Activated T-helper 1 cell treated with anti-CD3 and anti-CD28 coated beads, Interleukin-12 subunit alpha, Interleukin-12 subunit beta, Interleukin-2, Interleukin-4 antibody, amounts not matched to agents 30 ng/mL and 10 ng/mL and 1 ng/mL, durations not matched to agents 14 hours and 24 hours and 36 hours (primary cell): ENCODE measurements around the gene WT1. TPM values are rescaled to one million over a fixed set of nuclear protein-coding genes. Genes with fewer than 3 reads are reported as not detected.
"Not testable (repeated sequence)": the region's sequence is repeated elsewhere in the genome, so short reads cannot be mapped to it uniquely, and the experiment has no call there.

ENCODE experiments used
- DNase-seq: peaks from one replicate; pipeline ENCODE4 v3.0.0; 2021; ENCODE audit warnings: low spot score
- H3K27ac Mint-ChIP-seq: one replicate; pipeline ENCODE4 v1.8.0; 2021; ENCODE audit warnings: mild to moderate bottlenecking, mixed read lengths
- H3K27me3 Mint-ChIP-seq: one replicate; pipeline ENCODE4 v1.8.0; 2022; ENCODE audit warnings: mild to moderate bottlenecking, moderate library complexity, mixed read lengths; ENCODE audit not compliant: insufficient read depth
- H3K36me3 Mint-ChIP-seq: one replicate; pipeline ENCODE4 v1.8.0; 2021; ENCODE audit warnings: low read depth, mixed read lengths
- H3K4me1 Mint-ChIP-seq: one replicate; pipeline ENCODE4 v1.8.0; 2021; ENCODE audit warnings: low read depth, mixed read lengths
- H3K4me3 Mint-ChIP-seq: one replicate; pipeline ENCODE4 v1.8.0; 2021; ENCODE audit warnings: mild to moderate bottlenecking, moderate library complexity, mixed read lengths
- H3K9me3 Mint-ChIP-seq: one replicate; pipeline ENCODE4 v1.8.0; 2021; ENCODE audit warnings: mixed read lengths
- intact Hi-C: fragments of 100-400 bp; cut with micrococcal nuclease; formaldehyde crosslinking; loops from one replicate; pipeline ENCODE4 v1.15.1; 2024
- total RNA-seq: library from RNA; stranded (reverse); gene quantifications from 2 replicates; pipeline ENCODE4 v1.2.3, GENCODE V29; 2022

Gene WT1
- total RNA-seq, 1 donor from 2014 or later, result not detected

DNA sequence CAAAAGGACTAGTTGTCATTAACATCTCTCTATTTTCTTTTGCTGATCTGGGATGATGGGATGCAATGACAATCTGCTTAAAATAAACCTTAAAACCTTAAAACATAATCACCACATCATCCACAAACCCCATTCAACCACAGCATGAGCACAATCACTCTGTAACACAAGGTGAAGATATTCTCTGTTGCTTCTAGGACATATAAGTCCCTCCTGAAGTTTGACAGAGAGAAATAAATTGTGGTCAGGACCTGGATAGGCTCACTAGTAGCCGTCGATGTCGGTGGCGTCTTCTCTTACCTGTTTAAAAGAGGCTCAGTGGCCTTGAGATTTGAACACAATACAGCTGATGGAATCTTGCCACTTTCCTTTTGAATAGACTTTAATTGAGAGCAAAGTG, 47.9 kb downstream of the WT1 start:
- Mint-ChIP-seq H3K27ac (no peak overlapping the region), H3K27me3 (peaks cover 5% of the 10 kb centered on the region), H3K36me3 (no peaks in the 10 kb centered on the region), H3K4me3 (no peak overlapping the region), H3K9me3 (no peaks in the 10 kb centered on the region), H3K4me1 (no peaks in the 10 kb centered on the region)
- intact Hi-C loops, result no loop called here
- no peak for DNase-seq

DNA sequence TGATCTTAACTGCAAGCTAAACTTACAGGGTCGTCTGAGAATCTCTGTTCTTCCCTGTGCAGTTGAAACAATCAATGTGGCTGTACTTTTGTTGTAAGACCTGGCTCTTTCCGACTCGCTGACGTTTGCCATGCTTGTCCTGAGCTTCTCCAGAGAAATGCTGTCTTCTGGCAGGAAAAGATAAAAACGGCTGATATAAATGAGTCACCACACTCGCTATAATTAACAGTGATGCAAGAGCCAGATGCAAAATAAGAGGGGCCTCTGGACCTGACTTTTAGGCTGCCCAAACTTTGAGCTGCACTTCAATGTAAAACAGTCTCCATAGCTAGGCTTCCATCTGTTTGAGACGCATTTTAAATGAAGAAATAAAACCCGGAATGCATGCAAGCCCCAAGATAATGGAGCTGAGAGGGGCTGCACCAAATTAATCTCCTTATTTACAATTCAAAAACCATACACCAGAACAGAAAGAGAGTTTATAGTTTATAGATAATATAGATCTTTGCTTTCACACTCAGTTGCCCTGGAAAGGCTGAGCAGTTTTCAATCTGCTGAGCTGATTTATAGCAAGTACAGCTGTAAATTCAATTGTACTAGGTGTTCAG, 48.5 kb downstream of the WT1 start:
- Mint-ChIP-seq H3K9me3 (no peaks in the 10 kb centered on the region), H3K4me3 (no peak overlapping the region), H3K27me3 (peaks cover 5% of the 10 kb centered on the region), H3K4me1 (no peaks in the 10 kb centered on the region), H3K36me3 (no peaks in the 10 kb centered on the region), H3K27ac (no peak overlapping the region)
- intact Hi-C loops, result no loop called here
- DNase-seq, result no peak

DNA sequence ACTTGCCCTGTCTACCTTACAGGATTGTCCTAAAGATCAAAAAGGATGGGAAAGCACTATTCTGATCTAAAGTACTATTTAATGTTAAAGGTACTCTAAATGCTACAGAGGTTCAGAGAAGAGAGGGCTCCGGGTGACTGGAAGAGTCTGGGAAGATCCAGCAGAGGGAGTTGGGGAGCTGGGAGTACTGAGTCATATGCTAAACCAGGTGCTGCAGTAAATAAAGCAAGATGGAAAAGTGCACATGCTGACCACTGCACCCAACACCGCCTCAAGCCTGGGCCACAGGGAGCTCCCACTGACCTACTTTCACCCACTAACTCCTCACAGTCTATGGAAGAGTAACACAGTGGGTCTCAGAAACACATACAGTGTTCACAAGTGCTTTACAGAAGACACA, 49.3 kb downstream of the WT1 start:
- Mint-ChIP-seq H3K36me3 (no peaks in the 10 kb centered on the region), H3K9me3 (no peaks in the 10 kb centered on the region), H3K4me1 (no peaks in the 10 kb centered on the region), H3K27ac (no peak overlapping the region), H3K27me3 (peaks cover 5% of the 10 kb centered on the region), H3K4me3 (no peak overlapping the region)
- no peak for DNase-seq
- intact Hi-C loops, result no loop called here

DNA sequence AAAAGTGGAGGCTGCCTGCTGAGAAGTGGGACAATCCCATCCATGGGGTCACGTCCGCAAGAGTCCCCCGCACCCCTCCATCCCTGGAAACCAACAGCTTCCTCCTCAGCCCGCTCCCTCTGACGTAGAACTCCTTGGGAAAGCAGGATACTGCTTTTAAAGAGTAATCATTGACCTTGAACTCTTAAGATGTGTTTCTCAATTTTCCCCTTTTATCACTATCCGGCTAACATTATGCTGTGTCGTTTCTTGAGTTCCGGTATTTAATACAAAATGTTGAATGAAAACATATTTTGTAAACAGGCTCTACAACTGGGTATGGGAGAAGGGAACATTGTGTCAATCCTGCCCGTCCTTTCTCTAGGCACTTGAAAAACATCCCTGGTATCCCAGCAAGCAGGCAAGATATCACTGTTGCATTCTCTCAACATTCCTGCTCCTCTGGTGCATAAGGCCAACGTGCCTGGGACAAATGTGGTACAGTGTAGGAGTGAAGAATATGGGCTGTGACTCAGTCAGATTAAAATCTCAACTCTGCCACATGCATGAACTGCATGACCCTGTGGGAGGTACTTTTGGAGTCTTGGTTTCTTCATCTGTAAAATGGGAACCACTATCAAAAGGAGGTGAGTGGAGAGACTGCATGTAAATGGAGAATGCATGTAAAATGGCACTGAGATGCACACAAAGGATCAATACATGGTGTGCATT, 52.8 kb downstream of the WT1 start:
- Mint-ChIP-seq H3K4me1 (no peaks in the 10 kb centered on the region), H3K27ac (no peak overlapping the region), H3K9me3 (no peaks in the 10 kb centered on the region), H3K36me3 (no peaks in the 10 kb centered on the region), H3K27me3 (peaks cover 9% of the 10 kb centered on the region), H3K4me3 (no peak overlapping the region)
- no peak for DNase-seq
- intact Hi-C loops, result no loop called here

DNA sequence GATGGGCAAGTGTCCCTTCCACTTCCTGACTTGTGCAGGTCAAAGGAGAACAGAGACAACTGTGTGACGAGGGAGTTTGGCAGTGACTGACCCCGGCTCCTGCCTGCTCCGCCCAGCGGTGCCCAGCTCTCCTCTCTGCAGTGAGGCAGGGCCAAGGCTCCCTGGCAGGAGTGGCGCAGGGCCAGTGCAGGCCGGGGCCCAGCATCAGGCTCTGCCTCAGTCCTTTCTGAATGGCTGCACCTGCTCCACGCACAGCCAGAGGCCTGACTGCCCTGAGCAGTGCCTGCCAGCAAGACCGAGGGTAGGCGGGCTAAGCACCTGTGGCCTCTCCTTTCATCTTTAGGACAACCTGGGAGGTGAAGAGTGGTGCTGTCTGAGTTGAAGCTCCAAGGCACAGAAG, 54.2 kb downstream of the WT1 start:
- no peaks in the 10 kb centered on the region for H3K9me3 Mint-ChIP-seq
- intact Hi-C loops, result no loop called here
- H3K4me3 Mint-ChIP-seq, result no peak overlapping the region
- no peaks in the 10 kb centered on the region for H3K4me1 Mint-ChIP-seq
- no peaks in the 10 kb centered on the region for H3K36me3 Mint-ChIP-seq
- no peak overlapping the region for H3K27ac Mint-ChIP-seq
- DNase-seq, result no peak
- H3K27me3 Mint-ChIP-seq, result peaks cover 4% of the 10 kb centered on the region

DNA sequence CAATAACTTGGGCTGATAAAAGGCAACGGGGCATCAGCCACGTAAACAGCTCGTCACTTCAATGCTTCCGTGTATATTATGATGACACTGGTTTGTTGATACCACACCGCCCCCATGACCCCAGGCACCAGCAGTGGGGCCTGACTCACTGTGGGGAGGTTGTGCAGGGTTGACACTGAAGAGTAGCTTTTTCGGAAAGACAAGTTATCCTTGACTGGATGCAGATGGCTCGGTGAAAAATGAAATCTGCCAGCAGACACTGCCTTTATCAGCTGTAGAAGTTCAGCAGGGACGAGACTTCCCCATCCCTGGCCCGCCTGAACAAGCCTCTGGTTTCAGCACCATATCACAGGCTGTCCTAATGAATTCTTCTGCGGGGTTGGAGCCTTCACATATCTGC, 55.6 kb downstream of the WT1 start:
- H3K27ac Mint-ChIP-seq, result no peak overlapping the region
- H3K36me3 Mint-ChIP-seq, result no peaks in the 10 kb centered on the region
- H3K9me3 Mint-ChIP-seq, result no peaks in the 10 kb centered on the region
- peaks cover 4% of the 10 kb centered on the region for H3K27me3 Mint-ChIP-seq
- no peak for DNase-seq
- intact Hi-C loops, result no loop called here
- H3K4me3 Mint-ChIP-seq, result no peak overlapping the region
- no peaks in the 10 kb centered on the region for H3K4me1 Mint-ChIP-seq

DNA sequence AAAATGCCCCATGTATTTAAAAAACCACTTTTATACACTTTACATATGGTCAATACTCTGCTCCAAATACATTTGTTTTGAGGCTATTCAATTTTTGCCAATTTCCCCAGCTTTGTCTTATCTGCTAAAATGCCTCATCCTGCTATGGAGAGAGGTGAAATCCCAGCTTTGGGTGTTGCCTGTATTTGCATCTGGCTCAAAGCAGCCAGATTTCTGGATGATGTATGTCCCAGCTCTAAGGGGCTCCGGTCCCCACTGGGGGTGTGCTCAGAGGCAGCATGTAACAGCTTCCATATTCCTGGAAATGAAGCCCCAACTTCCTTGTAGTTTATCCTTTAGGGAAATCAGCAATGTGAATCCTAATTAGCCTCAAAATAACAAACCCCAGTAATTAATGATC, 59.5 kb downstream of the WT1 start:
- no peak for DNase-seq
- Mint-ChIP-seq H3K4me3 (no peak overlapping the region), H3K9me3 (no peaks in the 10 kb centered on the region), H3K27ac (no peak overlapping the region), H3K27me3 (peaks cover 4% of the 10 kb centered on the region), H3K4me1 (no peaks in the 10 kb centered on the region), H3K36me3 (no peaks in the 10 kb centered on the region)
- intact Hi-C loops, result no loop called here

DNA sequence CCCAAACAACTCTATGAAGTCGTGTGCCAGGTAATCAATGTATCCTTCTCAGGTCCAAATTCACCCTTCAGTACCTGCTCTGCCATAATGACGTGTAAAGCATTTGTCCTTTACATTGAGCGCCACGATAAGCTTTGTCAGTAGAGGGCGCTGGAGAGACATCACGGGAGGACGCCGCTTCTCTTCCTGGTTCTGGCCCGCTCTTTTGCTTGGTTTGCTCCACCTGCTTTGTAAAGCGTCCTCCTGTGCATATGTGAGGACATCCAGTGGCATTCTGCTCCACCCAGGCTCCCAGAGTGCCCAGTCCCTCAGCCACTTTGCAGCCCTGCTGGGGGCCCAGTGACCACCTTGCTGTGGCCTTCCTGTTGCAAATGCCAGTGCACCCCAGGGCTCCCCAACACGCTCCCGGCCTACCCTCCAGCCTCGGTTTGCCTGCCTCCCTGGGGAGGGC, 61.1 kb downstream of the WT1 start:
- no peak overlapping the region for H3K27ac Mint-ChIP-seq
- DNase-seq, result peak; percentile 3
- no peak overlapping the region for H3K4me3 Mint-ChIP-seq
- H3K27me3 Mint-ChIP-seq, result peaks cover 4% of the 10 kb centered on the region
- intact Hi-C loops, result loop anchor here (1.0 kb wide), 1 partner anchor 419 kb away; no protein-coding TSS in a partner anchor
- H3K9me3 Mint-ChIP-seq, result peaks cover 9% of the 10 kb centered on the region
- H3K36me3 Mint-ChIP-seq, result no peaks in the 10 kb centered on the region
- no peaks in the 10 kb centered on the region for H3K4me1 Mint-ChIP-seq

DNA sequence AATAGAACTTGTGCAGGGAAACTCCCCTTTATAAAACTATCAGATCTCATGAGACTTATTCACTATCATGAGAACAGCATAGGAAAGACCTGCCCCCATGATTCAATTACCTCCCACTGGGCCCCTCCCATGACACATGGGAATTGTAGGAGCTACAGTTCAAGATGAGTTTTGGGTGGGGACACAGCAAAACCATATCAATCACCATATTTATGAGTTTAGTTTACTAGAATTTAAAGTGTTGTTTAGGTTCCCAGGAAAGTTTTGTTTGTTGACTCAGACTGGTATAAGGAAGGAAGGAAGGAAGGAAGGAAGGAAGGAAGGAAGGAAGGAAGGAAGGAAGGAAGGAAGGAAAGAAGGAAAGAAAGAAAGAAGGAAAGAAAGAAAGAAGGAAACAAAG, 65.4 kb downstream of the WT1 start:
- peaks cover 22% of the 10 kb centered on the region for H3K9me3 Mint-ChIP-seq
- DNase-seq, H3K4me1 Mint-ChIP-seq, intact Hi-C loops, H3K36me3 Mint-ChIP-seq, H3K4me3 Mint-ChIP-seq, H3K27ac Mint-ChIP-seq, H3K27me3 Mint-ChIP-seq: not testable (repeated sequence)

DNA sequence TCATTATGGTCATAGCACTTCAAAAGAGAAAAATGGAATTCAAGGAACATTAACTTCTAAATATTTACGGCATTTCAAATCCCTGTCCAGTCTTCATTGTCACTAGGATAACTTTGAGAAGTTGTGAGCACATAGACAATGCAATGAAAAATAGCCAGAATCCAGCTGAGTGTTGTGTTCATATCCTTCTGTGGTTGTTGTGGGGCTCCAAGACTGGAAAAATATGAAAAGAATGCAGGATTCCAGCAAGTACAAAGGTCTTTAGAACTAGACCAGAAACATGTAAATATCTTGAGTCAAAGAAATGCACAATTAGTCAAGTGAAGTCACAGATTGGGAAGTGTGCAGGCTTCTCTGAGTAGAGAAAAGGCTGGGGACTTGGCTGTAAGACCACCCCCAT, 68.7 kb downstream of the WT1 start:
- Mint-ChIP-seq H3K4me3 (no peak overlapping the region), H3K27me3 (peaks cover 2% of the 10 kb centered on the region), H3K4me1 (no peaks in the 10 kb centered on the region), H3K36me3 (no peaks in the 10 kb centered on the region), H3K9me3 (peaks cover 22% of the 10 kb centered on the region), H3K27ac (no peak overlapping the region)
- intact Hi-C loops, result no loop called here
- no peak for DNase-seq

DNA sequence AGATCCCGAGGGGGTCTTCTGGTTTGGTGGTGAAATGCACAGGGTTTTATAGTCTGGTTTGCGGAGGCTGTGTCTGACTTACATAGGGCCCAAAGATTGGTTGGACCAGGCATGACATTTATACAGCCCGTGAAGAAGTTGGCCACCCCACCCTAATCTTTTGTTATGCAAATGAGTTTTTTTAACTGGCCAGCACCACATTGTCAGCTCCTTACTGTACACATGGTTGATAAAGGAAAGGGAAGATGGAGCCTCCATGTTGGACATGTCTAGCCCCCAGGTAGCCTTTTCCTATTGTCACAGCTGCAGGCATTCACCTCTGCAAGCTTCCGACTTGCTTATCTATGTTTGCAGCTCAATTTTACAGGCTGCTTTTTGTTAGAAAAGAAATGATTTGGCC, 70.1 kb downstream of the WT1 start:
- Mint-ChIP-seq H3K27me3 (peaks cover 2% of the 10 kb centered on the region), H3K27ac (no peak overlapping the region), H3K4me3 (no peak overlapping the region), H3K36me3 (no peaks in the 10 kb centered on the region), H3K4me1 (no peaks in the 10 kb centered on the region), H3K9me3 (peaks cover 21% of the 10 kb centered on the region)
- no peak for DNase-seq
- intact Hi-C loops, result no loop called here

DNA sequence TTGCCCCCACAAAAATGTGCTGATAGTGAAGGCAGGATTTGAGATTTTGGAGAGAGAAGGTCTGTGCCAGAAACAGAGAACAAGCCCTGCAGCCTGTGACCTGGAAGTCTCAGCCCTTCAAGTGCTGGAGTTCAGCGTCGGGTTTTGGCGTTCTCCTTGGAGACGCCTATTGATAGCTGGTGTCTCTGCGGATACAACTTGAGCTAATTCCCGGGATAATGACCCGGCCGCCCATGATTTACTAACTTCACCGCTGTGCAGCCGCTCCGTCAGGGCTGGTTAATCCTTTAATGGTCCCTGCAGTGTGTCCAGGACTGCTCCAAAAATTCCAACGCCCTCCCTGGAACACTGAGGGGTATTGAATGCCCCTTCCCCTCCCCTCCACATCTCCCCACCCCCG, 76.6 kb downstream of the WT1 start:
- H3K27me3 Mint-ChIP-seq, result peaks cover 4% of the 10 kb centered on the region
- intact Hi-C loops, result no loop called here

DNA sequence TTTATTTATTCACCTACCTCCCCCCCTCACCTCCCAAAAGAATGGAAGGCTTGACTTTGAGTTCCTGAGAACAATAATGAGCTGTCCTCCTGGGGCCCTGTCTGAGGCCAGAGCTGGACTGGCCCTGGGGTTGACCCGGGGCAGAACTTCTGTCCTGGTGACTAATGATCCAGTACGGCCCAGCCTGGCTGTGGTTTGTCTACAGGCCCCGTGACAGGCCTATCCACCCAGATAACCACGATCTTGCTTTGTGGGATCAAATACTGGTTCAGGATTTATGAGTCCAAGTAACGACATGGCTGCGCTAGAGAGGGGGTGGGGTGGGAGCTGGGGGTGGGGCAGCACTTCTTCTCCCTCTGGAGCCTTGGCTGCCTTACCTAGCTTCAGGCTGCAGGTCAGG, 81.5 kb downstream of the WT1 start:
- Mint-ChIP-seq H3K9me3 (no peaks in the 10 kb centered on the region), H3K4me3 (no peak overlapping the region), H3K36me3 (no peaks in the 10 kb centered on the region), H3K4me1 (no peaks in the 10 kb centered on the region), H3K27me3 (peaks cover 7% of the 10 kb centered on the region), H3K27ac (no peak overlapping the region)
- intact Hi-C loops, result no loop called here
- no peak for DNase-seq

More for the DNA sequence above, 76.6 kb downstream of the WT1 start:
- DNase-seq, result no peak
- Mint-ChIP-seq H3K4me1 (no peaks in the 10 kb centered on the region), H3K9me3 (no peaks in the 10 kb centered on the region), H3K27ac (no peak overlapping the region), H3K4me3 (no peak overlapping the region), H3K36me3 (no peaks in the 10 kb centered on the region)
